T-helper 17 cell (primary cell): ENCODE data around the gene ROPN1. TPM values are rescaled to one million over a fixed set of nuclear protein-coding genes. Genes with fewer than 3 reads are reported as not detected.

Source experiments
- ATAC-seq: fragments of 150-1000 bp; cut with Tn5 transposase; 2 replicates; pipeline ENCODE4 v1.10.0; 2021; ENCODE audit warnings: mild to moderate bottlenecking, moderate library complexity
- DNase-seq, 3 donors: peaks; one replicate each; pipeline versions ENCODE4 v3.0.0 to v3.0.0-alpha.2; 2020 to 2021
- H3K9me3 ChIP-seq: one replicate; pipeline ENCODE4 v1.7.0; 2013; ENCODE audit warnings: low read length, mild to moderate bottlenecking; ENCODE audit not compliant: control insufficient read depth, poor library complexity, severe bottlenecking
- H3K27ac Mint-ChIP-seq: one replicate; pipeline ENCODE4 v1.8.0; 2022; ENCODE audit warnings: mild to moderate bottlenecking, moderate library complexity, mixed read lengths
- H3K27me3 Mint-ChIP-seq: one replicate; pipeline ENCODE4 v1.8.0; 2022; ENCODE audit warnings: mixed read lengths
- H3K36me3 Mint-ChIP-seq: one replicate; pipeline ENCODE4 v1.8.0; 2022; ENCODE audit warnings: low read depth, mixed read lengths
- H3K4me1 Mint-ChIP-seq: one replicate; pipeline ENCODE4 v1.8.0; 2022; ENCODE audit warnings: mild to moderate bottlenecking, mixed read lengths
- H3K4me3 Mint-ChIP-seq: one replicate; pipeline ENCODE4 v1.8.0; 2022; ENCODE audit warnings: mild to moderate bottlenecking, moderate library complexity, mixed read lengths
- total RNA-seq, 4 donors: library from RNA in 2 of 4; stranded (reverse) in 2 of 4; gene quantifications; one replicate each; pipeline ENCODE4 v1.2.3 and lab custom pipeline; 2022 to 2026

Gene ROPN1
- total RNA-seq, 2 donors from 2014 or later, result not detected

GRCh38 chr3:123920868-123921267 lies 71.1 kb downstream of the ROPN1 start:
- H3K36me3 Mint-ChIP-seq, result peaks cover 18% of the 10 kb centered on the region
- H3K27ac Mint-ChIP-seq, result no peak overlapping the region
- no peaks in the 10 kb centered on the region for H3K4me1 Mint-ChIP-seq
- ATAC-seq, result no peak
- no peak overlapping the region for H3K4me3 Mint-ChIP-seq
- peaks cover 5% of the 10 kb centered on the region for H3K9me3 ChIP-seq
- no peak for DNase-seq
- H3K27me3 Mint-ChIP-seq, result no peaks in the 10 kb centered on the region

GRCh38 chr3:123920383-123920782 lies 71.5 kb downstream of the ROPN1 start:
- DNase-seq (no peak), ATAC-seq (no peak)
- Mint-ChIP-seq H3K27ac (no peak overlapping the region), H3K4me3 (no peak overlapping the region), H3K27me3 (no peaks in the 10 kb centered on the region), H3K4me1 (no peaks in the 10 kb centered on the region), H3K36me3 (peaks cover 18% of the 10 kb centered on the region)
- peaks cover 5% of the 10 kb centered on the region for H3K9me3 ChIP-seq

GRCh38 chr3:123919353-123919752 lies 72.6 kb downstream of the ROPN1 start:
- Mint-ChIP-seq H3K4me1 (no peaks in the 10 kb centered on the region), H3K27ac (no peak overlapping the region), H3K27me3 (no peaks in the 10 kb centered on the region), H3K36me3 (peaks cover 13% of the 10 kb centered on the region), H3K4me3 (no peak overlapping the region)
- DNase-seq (no peak), ATAC-seq (no peak)
- H3K9me3 ChIP-seq, result peaks cover 5% of the 10 kb centered on the region

Other genes with a start within 250 kb of the ROPN1 start
- 10 to 100 TPM in 1 of 2 donors, 1 to 10 TPM in 1; 2.1 to 52.1 TPM for gene MYLK, start 107.8 kb downstream of the ROPN1 start, total RNA-seq
- 10 to 100 TPM; 22.9 to 26.5 TPM for gene CCDC14, start 30.9 kb downstream of the ROPN1 start, total RNA-seq
- 1 to 10 TPM; 4.9 to 5.9 TPM for gene KALRN, start 41.2 kb upstream of the ROPN1 start, total RNA-seq